HCT116 (cell line): Measurements from ENCODE around the gene NAPB. TPM values are rescaled to one million over a fixed set of nuclear protein-coding genes. Genes with fewer than 3 reads are reported as not detected.

ENCODE experiments used
- ATAC-seq: fragments of 200-7000 bp; cut with Tn5 transposase; 2 replicates; pipeline ENCODE4 v1.9.1; 2020; ENCODE audit warnings: mild to moderate bottlenecking, moderate library complexity
- BruUV-seq: library from RNA; stranded (reverse); fragments of 400-500 nt; replicated peaks from 2 replicates; lab custom pipeline; 2021; lab: Mats Ljungman, UMichigan
- CTCF ChIA-PET: fragments of 300-600 bp; sonication (Branson Sonifier 250); formaldehyde crosslinking; loops from one replicate; lab custom pipeline; 2021; ENCODE audit warnings: antibody characterized with exemption; lab: Charles Lee
- POLR2A ChIA-PET: fragments of 300-600, 350-600 bp; sonication (Branson Sonifier 250); formaldehyde crosslinking; loops from one replicate; lab custom pipeline; 2021; ENCODE audit warnings: antibody characterized with exemption; lab: Charles Lee
- RAD21 ChIA-PET, 2 experiments: fragments of 300-600 bp; sonication (Branson Sonifier 250); formaldehyde crosslinking; loops; one replicate each; lab custom pipeline; 2023; ENCODE audit warnings: low total read pairs in 2 of 2; ENCODE audit not compliant: uncharacterized antibody in 2 of 2, unreplicated experiment in 2 of 2, low non-redundant PET in 1 of 2; lab: Charles Lee
- DNase-seq: peaks from one replicate; pipeline ENCODE4 v3.0.0-alpha.2; 2010; ENCODE audit warnings: low read depth, low spot score
- H2AFZ ChIP-seq: fragments of 200-600 bp; shearing (Covaris generic), sonication (generic); 2 replicates; pipeline ENCODE4 v1.6.1; 2017; ENCODE audit warnings: low read depth, mixed run types, mixed read lengths, antibody characterized with exemption, low read length; ENCODE audit not compliant: poor library complexity, severe bottlenecking
- H3K27ac ChIP-seq: 2 replicates; pipeline ENCODE4 v1.5.1; 2012; ENCODE audit warnings: low read depth, low read length
- H3K27me3 ChIP-seq: fragments of 200-600 bp; sonication (generic); 2 replicates; pipeline ENCODE4 v1.6.1; 2016; ENCODE audit warnings: mixed run types, low read length, mixed read lengths; ENCODE audit not compliant: insufficient read depth
- H3K36me3 ChIP-seq, 2 experiments: fragments of 200-500 bp in 1 of 2; fragments of 200-600 bp in 1 of 2; sonication (Bioruptor generic) in 1 of 2; sonication (generic) in 1 of 2; 2 replicates each; pipeline versions ENCODE4 v1.5.1 to v1.6.1; 2014 to 2016; ENCODE audit warnings: low read length in 2 of 2, inconsistent platforms in 1 of 2, mixed read lengths in 1 of 2, mixed run types in 1 of 2; ENCODE audit not compliant: insufficient read depth in 2 of 2, control insufficient read depth in 1 of 2
- H3K4me1 ChIP-seq, 2 experiments: fragments of 200-600 bp in 1 of 2; sonication (generic) in 1 of 2; 2 replicates each; pipeline versions ENCODE4 v1.5.1 to v1.6.1; 2012 to 2017; ENCODE audit warnings: low read length in 2 of 2, inconsistent platforms in 1 of 2, mild to moderate bottlenecking in 1 of 2, mixed read lengths in 1 of 2, mixed run types in 1 of 2, moderate library complexity in 1 of 2; ENCODE audit not compliant: insufficient read depth in 2 of 2, control insufficient read depth in 1 of 2
- H3K4me2 ChIP-seq: fragments of 200-600 bp; sonication (generic); 2 replicates; pipeline ENCODE4 v1.6.1; 2017; ENCODE audit warnings: mixed run types, low read length, mixed read lengths
- H3K4me3 ChIP-seq, 2 experiments: fragments of 200-600 bp in 1 of 2; sonication (generic) in 1 of 2; replicated peaks in 1 of 2; 2 replicates each; pipeline ENCODE4 v1.5.1; 2011 to 2016; ENCODE audit warnings: low read length in 2 of 2, control low read depth in 1 of 2, low read depth in 1 of 2, mild to moderate bottlenecking in 1 of 2, mixed read lengths in 1 of 2, mixed run types in 1 of 2
- H3K79me2 ChIP-seq: fragments of 200-600 bp; sonication (generic); 2 replicates; pipeline ENCODE4 v1.6.1; 2017; ENCODE audit warnings: mild to moderate bottlenecking, mixed run types, low read length, moderate library complexity, mixed read lengths; ENCODE audit not compliant: insufficient read depth
- H3K9ac ChIP-seq: fragments of 200-600 bp; sonication (generic); 2 replicates; pipeline ENCODE4 v1.6.1; 2016; ENCODE audit warnings: low read length, mixed read lengths
- H3K9me2 ChIP-seq: fragments of 200-600 bp; sonication (generic), shearing (Covaris generic); 2 replicates; pipeline ENCODE4 v1.6.1; 2017; ENCODE audit warnings: mixed run types, mild to moderate bottlenecking, moderate library complexity; ENCODE audit not compliant: insufficient read depth
- H3K9me3 ChIP-seq, 2 experiments: fragments of 200-500 bp in 1 of 2; fragments of 200-600 bp in 1 of 2; sonication (Bioruptor generic) in 1 of 2; sonication (generic) in 1 of 2; 2 replicates each; pipeline ENCODE4 v1.6.1; 2014 to 2017; ENCODE audit warnings: low read length in 2 of 2, mixed read lengths in 2 of 2, inconsistent platforms in 1 of 2, low read depth in 1 of 2, mild to moderate bottlenecking in 1 of 2, mixed run types in 1 of 2, moderate library complexity in 1 of 2; ENCODE audit not compliant: control insufficient read depth in 1 of 2, insufficient read depth in 1 of 2
- H4K20me1 ChIP-seq: fragments of 200-600 bp; sonication (generic), shearing (Covaris generic); 2 replicates; pipeline ENCODE4 v1.6.1; 2017; ENCODE audit warnings: mixed run types, mild to moderate bottlenecking, moderate library complexity; ENCODE audit not compliant: insufficient read depth
- ATF3 ChIP-seq: IDR thresholded peaks from 2 replicates; pipeline ENCODE4 v1.6.1; 2012
- CEBPB ChIP-seq: IDR thresholded peaks from 2 replicates; pipeline ENCODE4 v1.6.1; 2012; ENCODE audit warnings: low read depth
- CTCF ChIP-seq, 3 experiments: fragments of 200-600 bp in 1 of 3; sonication (generic) in 1 of 3; IDR thresholded peaks in 2 of 3; conservative IDR thresholded peaks in 1 of 3; 2 replicates each; pipeline ENCODE4 v1.5.1; 2012 to 2017; ENCODE audit warnings: low read depth in 2 of 3, low read length in 2 of 3, antibody characterized with exemption in 1 of 3, borderline replicate concordance in 1 of 3, control low read depth in 1 of 3, mild to moderate bottlenecking in 1 of 3, mixed read lengths in 1 of 3, mixed run types in 1 of 3, moderate library complexity in 1 of 3; ENCODE audit not compliant: insufficient read depth in 1 of 3
- EZH2phosphoT487 ChIP-seq: fragments of 200-600 bp; IDR thresholded peaks from 2 replicates; pipeline ENCODE4 v1.6.1; 2018; ENCODE audit warnings: antibody characterized with exemption, borderline replicate concordance
- FOSL1 ChIP-seq: IDR thresholded peaks from 2 replicates; pipeline ENCODE4 v1.6.1; 2012; ENCODE audit warnings: low read depth
- JUND ChIP-seq: IDR thresholded peaks from 2 replicates; pipeline ENCODE4 v1.6.1; 2012
- MAX ChIP-seq: IDR thresholded peaks from 2 replicates; pipeline ENCODE4 v1.6.1; 2012
- POLR2AphosphoS5 ChIP-seq: IDR thresholded peaks from 2 replicates; pipeline ENCODE4 v1.6.1; 2011; ENCODE audit warnings: mild to moderate bottlenecking, low read depth, low read length, moderate library complexity
- RAD21 ChIP-seq: IDR thresholded peaks from 2 replicates; pipeline ENCODE4 v1.6.1; 2012; ENCODE audit warnings: low read depth, mild to moderate bottlenecking
- SRF ChIP-seq: IDR thresholded peaks from 2 replicates; pipeline ENCODE4 v1.6.1; 2012; ENCODE audit warnings: low read depth
- TCF7L2 ChIP-seq: IDR thresholded peaks from 2 replicates; pipeline ENCODE4 v1.7.0; 2011; ENCODE audit warnings: borderline replicate concordance, inconsistent platforms; ENCODE audit not compliant: insufficient read depth, insufficient read length; ENCODE audit errors: extremely low read depth
- YY1 ChIP-seq: IDR thresholded peaks from 2 replicates; pipeline ENCODE4 v1.6.1; 2011; ENCODE audit warnings: low read length, low read depth, moderate library complexity, mild to moderate bottlenecking; ENCODE audit not compliant: insufficient replicate concordance; ENCODE audit errors: extremely low read depth
- ZBTB33 ChIP-seq: IDR thresholded peaks from 2 replicates; pipeline ENCODE4 v1.6.1; 2011; ENCODE audit warnings: mild to moderate bottlenecking, low read length, moderate library complexity; ENCODE audit not compliant: insufficient replicate concordance; ENCODE audit errors: extremely low read depth
- ZNF274 ChIP-seq: fragments of 200-500 bp; sonication (Bioruptor generic); IDR thresholded peaks from 2 replicates; pipeline ENCODE4 v1.6.1; 2014; ENCODE audit warnings: mild to moderate bottlenecking, low read depth, low read length, inconsistent platforms
- intact Hi-C: fragments of 100-400 bp; cut with micrococcal nuclease; formaldehyde crosslinking; loops from 2 replicates; pipeline ENCODE4 v1.10.0; 2022
- total RNA-seq: library from RNA; stranded (reverse); gene quantifications from one replicate; pipeline ENCODE4 v1.2.1, GENCODE V29; 2021; ENCODE audit not compliant: unreplicated experiment

The NAPB gene
- total RNA-seq, 1 experiment from 2014 or later, result 7.9 TPM

- POLR2A ChIA-PET, result interaction anchor here (1.2 kb wide), 1 partner anchor 85 kb away, joined by 3 read pairs; the partner anchor contains the start of gene NXT1
- DNase-seq (no peak), ATAC-seq (no peak)
- Histone ChIP-seq H4K20me1 (no peaks in the 10 kb centered on the region), H3K79me2 (no peaks in the 10 kb centered on the region), H2AFZ (no peak overlapping the region), H3K4me1 (no peaks in the 10 kb centered on the region), H3K9ac (no peak overlapping the region), H3K36me3 (no peaks in the 10 kb centered on the region), H3K4me3 (no peak overlapping the region), H3K27me3 (0 out of 2 replicates have a peak, but pooled peaks cover 3% of the 10 kb centered on the region), H3K9me3 (no peaks in the 10 kb centered on the region), H3K4me2 (no peak overlapping the region), H3K27ac (no peak overlapping the region), H3K9me2 (no peaks in the 10 kb centered on the region)
- intact Hi-C loops, result no loop called here
- no peak for TF ChIP-seq CTCF (IDR thresholded peaks at IDR 0.05 in 2 of 3, conservative IDR thresholded peaks at IDR 0.05 in 1 of 3; ENCODE audit: borderline replicate concordance in 1 of 3, insufficient read depth in 1 of 3, low read depth in 2 of 3, low read length in 2 of 3)
- TF ChIP-seq EZH2phosphoT487, result no peak
- no peak for TF ChIP-seq ATF3
- no peak for TF ChIP-seq TCF7L2
- TF ChIP-seq CEBPB, result no peak
- TF ChIP-seq ZNF274, result no peak
- TF ChIP-seq POLR2AphosphoS5, result no peak
- no peak for TF ChIP-seq ZBTB33
- TF ChIP-seq SRF, result no peak
- TF ChIP-seq JUND, result no peak
- no peak for TF ChIP-seq FOSL1
- TF ChIP-seq MAX, result no peak
- no peak for TF ChIP-seq RAD21
- no peak for TF ChIP-seq YY1
- BruUV-seq, result no TSS peak
- CTCF ChIA-PET, result interaction anchor here (1.1 kb wide), 1 partner anchor 11 kb away, joined by 4 read pairs; no protein-coding TSS in a partner anchor
- RAD21 ChIA-PET, result interaction anchor here in 1 of 2 experiments (0.5 kb wide), 1 partner anchor 118 kb away, joined by 3 read pairs; no protein-coding TSS in a partner anchor
Observed at GRCh38 chr20:23435626-23436539, 14.6 kb upstream of the NAPB start.
